SU-DHL-6 (cell line): ENCODE measurements around the gene GPR35.

Source experiments
- H2AFZ ChIP-seq: fragments of 200-600 bp; sonication (generic); 2 replicates; pipeline ENCODE4 v1.6.1; 2014; ENCODE audit warnings: low read depth, mild to moderate bottlenecking, moderate library complexity, mixed read lengths, antibody characterized with exemption, low read length; ENCODE audit not compliant: severe bottlenecking
- H3F3A ChIP-seq: fragments of 200-600 bp; shearing (Covaris generic); 2 replicates; pipeline ENCODE4 v1.6.0; 2016; ENCODE audit warnings: antibody characterized with exemption, mild to moderate bottlenecking; ENCODE audit not compliant: insufficient read depth
- H3K27ac ChIP-seq: fragments of 200-600 bp; sonication (generic); 2 replicates; pipeline ENCODE4 v1.5.1; 2016; ENCODE audit warnings: low read depth, mild to moderate bottlenecking, low read length, moderate library complexity, mixed read lengths
- H3K27me3 ChIP-seq: fragments of 200-600 bp; sonication (generic), shearing (Covaris generic); 2 replicates; pipeline ENCODE4 v1.6.0; 2014; ENCODE audit warnings: mild to moderate bottlenecking, low read length
- H3K36me3 ChIP-seq: fragments of 200-600 bp; sonication (generic); 2 replicates; pipeline ENCODE4 v1.6.1; 2014; ENCODE audit warnings: mild to moderate bottlenecking, low read length, mixed read lengths
- H3K4me2 ChIP-seq: fragments of 300-600, 200-600 bp; shearing (Covaris generic), sonication (generic); 2 replicates; pipeline ENCODE4 v1.6.0; 2014; ENCODE audit warnings: low read length, low read depth, mild to moderate bottlenecking; ENCODE audit not compliant: poor library complexity, severe bottlenecking
- H3K4me3 ChIP-seq: fragments of 200-600 bp; sonication (generic); 2 replicates; pipeline ENCODE4 v1.5.1; 2014; ENCODE audit warnings: antibody characterized with exemption, low read length, mild to moderate bottlenecking, mixed read lengths; ENCODE audit not compliant: insufficient read depth, poor library complexity, severe bottlenecking
- H3K79me2 ChIP-seq: fragments of 200-600 bp; sonication (generic); 2 replicates; pipeline ENCODE4 v1.6.1; 2014; ENCODE audit warnings: mild to moderate bottlenecking, low read length, moderate library complexity; ENCODE audit not compliant: insufficient read depth
- H3K9ac ChIP-seq: fragments of 200-600 bp; sonication (generic); 2 replicates; pipeline ENCODE4 v1.7.0; 2014; ENCODE audit warnings: mild to moderate bottlenecking, low read length
- H3K9me2 ChIP-seq: fragments of 200-600 bp; sonication (generic); replicated peaks from 2 replicates; pipeline ENCODE4 v1.6.1; 2014; ENCODE audit warnings: low read length; ENCODE audit not compliant: insufficient read depth
- H3K9me3 ChIP-seq: fragments of 200-600 bp; sonication (generic); 2 replicates; pipeline ENCODE4 v1.6.1; 2014; ENCODE audit warnings: low read length, mixed read lengths; ENCODE audit not compliant: insufficient read depth
- H4K20me1 ChIP-seq: fragments of 200-600 bp; sonication (generic); 2 replicates; pipeline ENCODE4 v1.6.1; 2014; ENCODE audit warnings: low read depth, mild to moderate bottlenecking, antibody characterized with exemption, low read length, moderate library complexity, mixed read lengths
- CTCF ChIP-seq: fragments of 200-600 bp; sonication (generic); IDR thresholded peaks from one replicate; pipeline ENCODE4 v1.5.1; 2017; ENCODE audit warnings: antibody characterized with exemption, mild to moderate bottlenecking, low read length, moderate library complexity; ENCODE audit not compliant: insufficient read depth, poor library complexity, severe bottlenecking
- EZH2phosphoT487 ChIP-seq: fragments of 200-600 bp; sonication (generic), shearing (Covaris generic); conservative IDR thresholded peaks from 2 replicates; pipeline ENCODE4 v1.6.1; 2018; ENCODE audit warnings: mild to moderate bottlenecking, antibody characterized with exemption, low read length, moderate library complexity, mixed read lengths

Gene GPR35

GRCh38 chr2:240579071-240579762, 46.1 kb upstream of the GPR35 start:
- no peak for TF ChIP-seq EZH2phosphoT487
- TF ChIP-seq CTCF: no peak
- Histone ChIP-seq H3K27me3 (no peaks in the 10 kb centered on the region), H3K36me3 (no peaks in the 10 kb centered on the region), H3K9me3 (no peaks in the 10 kb centered on the region), H4K20me1 (no peaks in the 10 kb centered on the region; the same call in 1 of the 2 replicates), H3K9ac (peak overlapping the region; percentile 20; the same call in 1 of the 2 replicates), H3K9me2 (no peaks in the 10 kb centered on the region), H3K79me2 (peaks cover 37% of the 10 kb centered on the region), H3K27ac (peak overlapping the region; percentile 61), H3F3A (peaks cover 11% of the 10 kb centered on the region), H2AFZ (no peak overlapping the region), H3K4me2 (peak overlapping the region; percentile 2), H3K4me3 (no peak overlapping the region)

- Histone ChIP-seq H3F3A (peaks cover 19% of the 10 kb centered on the region), H3K36me3 (no peaks in the 10 kb centered on the region), H3K9ac (0 out of 2 replicates have a peak overlapping the region, but pooled peaks have one; percentile 20), H3K27ac (peak overlapping the region; percentile 61), H3K9me3 (no peaks in the 10 kb centered on the region), H4K20me1 (no peaks in the 10 kb centered on the region; the same call in 1 of the 2 replicates), H2AFZ (no peak overlapping the region), H3K27me3 (no peaks in the 10 kb centered on the region), H3K4me2 (peak overlapping the region; percentile 2), H3K79me2 (peaks cover 40% of the 10 kb centered on the region), H3K9me2 (no peaks in the 10 kb centered on the region), H3K4me3 (no peak overlapping the region)
- TF ChIP-seq EZH2phosphoT487 (no peak), CTCF (peak; percentile 44)
Observed at GRCh38 chr2:240579771-240580614, 45.3 kb upstream of the GPR35 start.

- H3K36me3 ChIP-seq: no peaks in the 10 kb centered on the region
- H3K79me2 ChIP-seq: peaks cover 46% of the 10 kb centered on the region
- peaks cover 27% of the 10 kb centered on the region for H3F3A ChIP-seq
- no peaks in the 10 kb centered on the region for H3K9me3 ChIP-seq
- H3K27ac ChIP-seq: no peak overlapping the region
- H3K9me2 ChIP-seq: no peaks in the 10 kb centered on the region
- H3K9ac ChIP-seq: no peak overlapping the region
- TF ChIP-seq CTCF (no peak), EZH2phosphoT487 (no peak)
- H3K27me3 ChIP-seq: no peaks in the 10 kb centered on the region
- no peak overlapping the region for H2AFZ ChIP-seq
- no peaks in the 10 kb centered on the region; the same call in 1 of the 2 replicates for H4K20me1 ChIP-seq
- H3K4me3 ChIP-seq: no peak overlapping the region
- H3K4me2 ChIP-seq: no peak overlapping the region
Observed at GRCh38 chr2:240581811-240582210, 43.5 kb upstream of the GPR35 start.
